Transverse colon (tissue), 4 donors: Measurements from ENCODE around the gene RIMBP3C.
"Not testable (repeated sequence)": the region's sequence is repeated elsewhere in the genome, so short reads cannot be mapped to it uniquely, and the experiment has no call there.

Experiments used
- POLR2AphosphoS5 ChIP-seq, 3 donors: sonication (generic); formaldehyde crosslinking; IDR thresholded peaks; one replicate each; pipeline ENCODE4 v1.6.1; 2016; ENCODE audit warnings: antibody characterized with exemption in 3 of 3
- TF ChIP-seq, protein P1 (sequence below), 5 experiments: fragments of 200-600 bp in 3 of 5; fragments of 450-650 bp in 2 of 5; sonication (generic) in 3 of 5; IDR thresholded peaks; 1 replicate in 2 of 5; 2 replicates in 3 of 5; pipeline ENCODE4 v1.5.1; 2016 to 2017; ENCODE audit warnings: antibody characterized with exemption in 5 of 5, inconsistent platforms in 3 of 5, mild to moderate bottlenecking in 2 of 5, moderate library complexity in 1 of 5

DNA sequence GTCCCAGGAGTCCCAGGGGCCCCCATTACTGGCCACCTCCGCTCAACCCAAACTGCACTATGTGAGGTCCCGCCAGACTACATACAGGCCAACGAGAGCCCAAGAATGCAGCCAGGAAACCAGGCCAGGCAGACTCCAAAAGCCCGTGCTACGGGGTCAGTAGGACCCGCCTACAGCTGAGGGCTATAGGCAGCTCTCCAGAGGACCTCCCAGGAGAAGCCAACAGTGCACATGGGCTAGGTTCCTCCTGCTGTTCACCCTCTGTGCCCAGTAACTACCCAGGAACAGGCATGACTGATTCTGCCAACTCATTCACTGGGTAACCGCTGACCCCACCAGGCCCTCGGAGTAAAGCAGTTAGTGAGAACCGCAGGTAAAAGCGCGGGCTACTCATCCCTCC, 39.2 kb downstream of the RIMBP3C start:
- not testable (repeated sequence) for TF ChIP-seq POLR2AphosphoS5 (IDR thresholded peaks at IDR 0.05)
- TF ChIP-seq, protein P1, sequence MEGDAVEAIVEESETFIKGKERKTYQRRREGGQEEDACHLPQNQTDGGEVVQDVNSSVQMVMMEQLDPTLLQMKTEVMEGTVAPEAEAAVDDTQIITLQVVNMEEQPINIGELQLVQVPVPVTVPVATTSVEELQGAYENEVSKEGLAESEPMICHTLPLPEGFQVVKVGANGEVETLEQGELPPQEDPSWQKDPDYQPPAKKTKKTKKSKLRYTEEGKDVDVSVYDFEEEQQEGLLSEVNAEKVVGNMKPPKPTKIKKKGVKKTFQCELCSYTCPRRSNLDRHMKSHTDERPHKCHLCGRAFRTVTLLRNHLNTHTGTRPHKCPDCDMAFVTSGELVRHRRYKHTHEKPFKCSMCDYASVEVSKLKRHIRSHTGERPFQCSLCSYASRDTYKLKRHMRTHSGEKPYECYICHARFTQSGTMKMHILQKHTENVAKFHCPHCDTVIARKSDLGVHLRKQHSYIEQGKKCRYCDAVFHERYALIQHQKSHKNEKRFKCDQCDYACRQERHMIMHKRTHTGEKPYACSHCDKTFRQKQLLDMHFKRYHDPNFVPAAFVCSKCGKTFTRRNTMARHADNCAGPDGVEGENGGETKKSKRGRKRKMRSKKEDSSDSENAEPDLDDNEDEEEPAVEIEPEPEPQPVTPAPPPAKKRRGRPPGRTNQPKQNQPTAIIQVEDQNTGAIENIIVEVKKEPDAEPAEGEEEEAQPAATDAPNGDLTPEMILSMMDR (IDR thresholded peaks at IDR 0.05): not testable (repeated sequence)
